ENCODE data around the gene FBXL13.

- TF ChIP-seq CTCF (IDR thresholded peaks at IDR 0.05): no peak
- TF ChIP-seq POLR2A (IDR thresholded peaks at IDR 0.05): no peak
- TF ChIP-seq EP300 (IDR thresholded peaks at IDR 0.05): no peak
These were observed 23.1 kb downstream of the FBXL13 start for GRCh38 chr7:103051519-103051918.
